OCI-LY1 (cell line): Measurements from ENCODE around the gene COL9A3.
"Not testable (repeated sequence)": the region's sequence is repeated elsewhere in the genome, so short reads cannot be mapped to it uniquely, and the experiment has no call there.

Experiments used
- H2AFZ ChIP-seq: fragments of 200-600 bp; sonication (generic), shearing (Covaris generic); 2 replicates; pipeline ENCODE4 v1.6.0; 2014; ENCODE audit warnings: antibody characterized with exemption, mild to moderate bottlenecking, low read length
- H3F3A ChIP-seq: fragments of 200-600 bp; sonication (generic), shearing (Covaris generic); 2 replicates; pipeline ENCODE4 v1.6.0; 2014; ENCODE audit warnings: mild to moderate bottlenecking, antibody characterized with exemption, low read length, moderate library complexity; ENCODE audit not compliant: insufficient read depth
- H3K27ac ChIP-seq: fragments of 200-600 bp; sonication (generic); 2 replicates; pipeline ENCODE4 v1.5.1; 2014; ENCODE audit warnings: low read length, mixed run types, mild to moderate bottlenecking, low read depth; ENCODE audit not compliant: poor library complexity, severe bottlenecking
- H3K27me3 ChIP-seq: fragments of 200-600 bp; sonication (generic); 2 replicates; pipeline ENCODE4 v1.6.0; 2014; ENCODE audit warnings: antibody characterized with exemption, mild to moderate bottlenecking, low read length, moderate library complexity; ENCODE audit not compliant: insufficient read depth
- H3K36me3 ChIP-seq: fragments of 200-600 bp; sonication (generic); 2 replicates; pipeline ENCODE4 v1.6.1; 2014; ENCODE audit warnings: mild to moderate bottlenecking, antibody characterized with exemption, low read length, moderate library complexity, mixed read lengths; ENCODE audit not compliant: insufficient read depth
- H3K4me1 ChIP-seq: fragments of 200-600 bp; sonication (generic); 2 replicates; pipeline ENCODE4 v1.5.1; 2014; ENCODE audit warnings: mild to moderate bottlenecking, low read length, moderate library complexity; ENCODE audit not compliant: insufficient read depth, severe bottlenecking
- H3K4me2 ChIP-seq: fragments of 200-600 bp; sonication (generic), shearing (Covaris generic); 2 replicates; pipeline ENCODE4 v1.6.1; 2014; ENCODE audit warnings: low read length
- H3K4me3 ChIP-seq: fragments of 200-600 bp; sonication (generic); 2 replicates; pipeline ENCODE4 v1.5.1; 2014; ENCODE audit warnings: low read length, low read depth, mild to moderate bottlenecking, mixed read lengths; ENCODE audit not compliant: poor library complexity, severe bottlenecking
- H3K79me2 ChIP-seq: fragments of 200-600 bp; shearing (Covaris generic); 2 replicates; pipeline ENCODE4 v1.6.1; 2016; ENCODE audit warnings: mixed run types, low read length, mixed read lengths; ENCODE audit not compliant: insufficient read depth
- H3K9ac ChIP-seq: fragments of 200-600 bp; sonication (generic), shearing (Covaris generic); 2 replicates; pipeline ENCODE4 v1.6.1; 2014; ENCODE audit warnings: mild to moderate bottlenecking, low read length, mixed read lengths
- H3K9me2 ChIP-seq: fragments of 200-600 bp; sonication (generic), shearing (Covaris generic); 2 replicates; pipeline ENCODE4 v1.6.1; 2014; ENCODE audit warnings: low read depth, mild to moderate bottlenecking, low read length, mixed read lengths
- H3K9me3 ChIP-seq: fragments of 200-600 bp; shearing (Covaris generic); 2 replicates; pipeline ENCODE4 v1.6.1; 2014; ENCODE audit warnings: low read length, mixed read lengths
- H4K20me1 ChIP-seq: fragments of 200-600 bp; sonication (generic), shearing (Covaris generic); 2 replicates; pipeline ENCODE4 v1.6.0; 2016; ENCODE audit warnings: mild to moderate bottlenecking, low read length; ENCODE audit not compliant: insufficient read depth
- CTCF ChIP-seq: fragments of 200-600 bp; sonication (generic), shearing (Covaris generic); IDR thresholded peaks from 2 replicates; pipeline ENCODE4 v1.5.1; 2017; ENCODE audit warnings: mild to moderate bottlenecking, antibody characterized with exemption, low read length, moderate library complexity, mixed read lengths
- EZH2 ChIP-seq: fragments of 200-600 bp; sonication (generic), shearing (Covaris generic); IDR thresholded peaks from 2 replicates; pipeline ENCODE4 v1.8.0; 2017; ENCODE audit warnings: borderline replicate concordance, mixed run types, mild to moderate bottlenecking, antibody characterized with exemption, low read length, moderate library complexity, mixed read lengths

COL9A3 gene

DNA sequence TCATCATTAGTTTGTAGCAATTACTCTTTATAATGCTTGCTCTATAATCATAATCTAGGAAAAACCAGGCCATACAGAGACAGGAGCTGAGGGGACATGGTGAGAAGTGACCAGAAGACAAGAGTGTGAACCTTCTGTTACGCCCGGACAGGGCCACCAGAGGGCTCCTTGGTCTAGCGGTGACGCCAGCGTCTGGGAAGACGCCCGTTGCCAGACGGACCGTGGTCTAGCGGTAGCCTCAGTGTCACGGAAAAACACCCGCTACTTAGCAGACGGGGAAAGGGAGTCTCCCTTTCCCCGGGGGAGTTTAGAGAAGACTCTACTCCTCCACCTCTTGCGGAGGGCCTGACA is 56.8 kb downstream of the COL9A3 start:
- H3K9ac ChIP-seq: not testable (repeated sequence)

DNA sequence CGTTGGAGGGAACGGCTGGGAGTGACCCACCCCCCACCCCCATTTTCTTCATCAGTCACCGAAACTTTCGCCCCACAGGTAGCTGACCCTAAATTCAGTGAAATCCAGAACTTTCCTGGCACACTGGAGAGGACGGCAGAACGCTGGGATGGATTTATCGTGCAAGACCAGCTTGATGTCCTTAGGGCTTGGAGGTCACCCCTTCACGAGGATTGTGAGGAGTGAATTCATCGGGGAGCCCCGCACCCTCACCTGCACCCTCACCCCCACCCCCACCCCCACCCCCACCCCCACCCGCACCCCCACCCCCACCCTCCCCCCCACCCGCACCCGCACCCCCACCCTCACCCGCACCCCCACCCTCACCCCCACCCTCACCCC is 58.1 kb downstream of the COL9A3 start:
- Histone ChIP-seq H3K27ac (no peak overlapping the region), H3F3A (peaks cover 10% of the 10 kb centered on the region), H3K9me2 (no peaks in the 10 kb centered on the region), H3K4me2 (no peak overlapping the region), H3K9me3 (no peaks in the 10 kb centered on the region), H4K20me1 (no peaks in the 10 kb centered on the region), H3K79me2 (no peaks in the 10 kb centered on the region), H3K27me3 (peaks cover 10% of the 10 kb centered on the region; the same call in 1 of the 2 replicates), H3K4me1 (no peaks in the 10 kb centered on the region), H3K36me3 (peaks cover under 1% of the 10 kb centered on the region; the same call in 1 of the 2 replicates), H2AFZ (no peak overlapping the region), H3K9ac (no peak overlapping the region), H3K4me3 (no peak overlapping the region)
- TF ChIP-seq CTCF: no peak
- TF ChIP-seq EZH2: no peak

More for the DNA sequence above, 56.8 kb downstream of the COL9A3 start:
- peaks cover 10% of the 10 kb centered on the region; the same call in 1 of the 2 replicates for H3K27me3 ChIP-seq
- H3K4me1 ChIP-seq, H3K4me2 ChIP-seq, H3K27ac ChIP-seq, H2AFZ ChIP-seq, H3F3A ChIP-seq, H3K36me3 ChIP-seq, H3K9me2 ChIP-seq, H3K79me2 ChIP-seq, H3K4me3 ChIP-seq, H3K9me3 ChIP-seq, H4K20me1 ChIP-seq: not testable (repeated sequence)
- peak; percentile 45 for TF ChIP-seq CTCF

- no peaks in the 10 kb centered on the region for H3K9me2 ChIP-seq
- no peaks in the 10 kb centered on the region for H4K20me1 ChIP-seq
- H3K4me3 ChIP-seq: no peak overlapping the region
- H3K79me2 ChIP-seq: no peaks in the 10 kb centered on the region
- no peaks in the 10 kb centered on the region for H3K9me3 ChIP-seq
- H3K27me3 ChIP-seq: peaks cover 10% of the 10 kb centered on the region; the same call in 1 of the 2 replicates
- H3K9ac ChIP-seq: no peak overlapping the region
- H2AFZ ChIP-seq: no peak overlapping the region
- H3K4me2 ChIP-seq: no peak overlapping the region
- TF ChIP-seq CTCF (no peak), EZH2 (no peak)
- H3K36me3 ChIP-seq: peaks cover 7% of the 10 kb centered on the region
- no peak overlapping the region for H3K27ac ChIP-seq
- H3K4me1 ChIP-seq: no peaks in the 10 kb centered on the region
- peaks cover 10% of the 10 kb centered on the region for H3F3A ChIP-seq
These were observed 58.8 kb downstream of the COL9A3 start for GRCh38 chr20:62875419-62876361.
